HFFc6 (cell line): ENCODE measurements around the gene ADRB1. TPM values are rescaled to one million over a fixed set of nuclear protein-coding genes. Genes with fewer than 3 reads are reported as not detected.

Experiments
- DNase-seq: peaks from one replicate; pipeline ENCODE4 v3.0.0-alpha.2; 2018
- H3K27ac Mint-ChIP-seq: 2 replicates; pipeline ENCODE4 v1.8.0; 2020; ENCODE audit warnings: mild to moderate bottlenecking, mixed read lengths
- H3K27me3 Mint-ChIP-seq: 2 replicates; pipeline ENCODE4 v1.8.0; 2021; ENCODE audit warnings: mild to moderate bottlenecking, moderate library complexity, mixed read lengths; ENCODE audit not compliant: insufficient read depth
- H3K36me3 Mint-ChIP-seq: 2 replicates; pipeline ENCODE4 v1.8.0; 2021; ENCODE audit warnings: low read depth, mixed read lengths
- H3K4me1 Mint-ChIP-seq: 2 replicates; pipeline ENCODE4 v1.8.0; 2020; ENCODE audit warnings: low read depth, mixed read lengths
- H3K4me3 Mint-ChIP-seq: 2 replicates; pipeline ENCODE4 v1.8.0; 2020; ENCODE audit warnings: mild to moderate bottlenecking, moderate library complexity, mixed read lengths
- H3K9me3 Mint-ChIP-seq: 2 replicates; pipeline ENCODE4 v1.8.0; 2020; ENCODE audit warnings: mild to moderate bottlenecking, mixed read lengths
- total RNA-seq, 6 experiments: library from RNA; stranded (reverse); fragmentation: NEBNext Ultra II Directional; extraction: Animal tissue kit (Norgen Biotek cat#: 25700); gene quantifications; 2 replicates in 1 of 6; 3 replicates in 5 of 6; pipeline ENCODE4 v1.2.3, GENCODE V29; 2021
- TF ChIP-seq, protein P1 (sequence below): fragments of 200-600 bp; sonication (generic); IDR thresholded peaks from 2 replicates; pipeline ENCODE4 v1.5.0; 2021; ENCODE audit warnings: antibody characterized with exemption, mild to moderate bottlenecking

Gene ADRB1
- total RNA-seq, 6 experiments from 2014 or later = 0.07 TPM; not detected in 5

DNA sequence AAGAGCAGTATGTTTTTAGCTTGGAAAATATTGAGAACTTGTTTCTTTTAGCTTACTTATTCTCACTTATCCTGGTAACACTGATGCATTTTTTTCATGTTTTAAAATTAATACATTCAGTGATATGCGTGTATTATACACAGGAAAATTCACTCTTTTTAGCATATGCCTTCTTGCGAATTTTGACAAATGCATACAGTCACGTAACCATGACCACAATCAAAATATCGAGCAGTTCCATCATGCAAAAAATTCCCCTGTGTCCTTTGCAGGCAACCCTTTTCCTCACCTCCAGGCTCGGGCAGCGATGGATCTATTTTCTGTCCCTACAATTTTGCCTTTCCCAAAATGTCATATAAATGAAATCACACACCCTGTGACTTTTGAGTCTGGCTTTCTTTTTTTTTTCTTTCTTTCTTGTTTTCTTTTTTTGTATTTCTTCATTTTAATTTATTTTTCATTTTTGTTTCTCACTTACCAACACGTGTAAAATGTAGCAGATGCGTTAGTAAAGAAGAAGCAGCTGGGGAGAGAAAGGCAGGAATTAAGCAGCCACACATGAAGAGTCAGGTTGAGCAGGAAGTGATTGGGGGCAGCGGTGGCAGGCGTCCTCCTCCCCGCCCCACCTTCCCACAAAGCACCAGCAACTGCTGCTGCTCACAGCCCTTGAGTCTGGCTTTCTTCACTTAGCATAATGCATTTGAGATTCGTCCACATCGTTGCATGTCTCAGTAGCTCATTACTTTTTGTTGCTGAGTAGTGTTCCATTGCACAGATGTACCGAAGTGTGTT lies 29.9 kb downstream of the ADRB1 start:
- DNase-seq = no peak
- peaks cover 18% of the 10 kb centered on the region for H3K27me3 Mint-ChIP-seq
- no peak overlapping the region for H3K27ac Mint-ChIP-seq
- no peaks in the 10 kb centered on the region for H3K9me3 Mint-ChIP-seq
- TF ChIP-seq, protein P1, sequence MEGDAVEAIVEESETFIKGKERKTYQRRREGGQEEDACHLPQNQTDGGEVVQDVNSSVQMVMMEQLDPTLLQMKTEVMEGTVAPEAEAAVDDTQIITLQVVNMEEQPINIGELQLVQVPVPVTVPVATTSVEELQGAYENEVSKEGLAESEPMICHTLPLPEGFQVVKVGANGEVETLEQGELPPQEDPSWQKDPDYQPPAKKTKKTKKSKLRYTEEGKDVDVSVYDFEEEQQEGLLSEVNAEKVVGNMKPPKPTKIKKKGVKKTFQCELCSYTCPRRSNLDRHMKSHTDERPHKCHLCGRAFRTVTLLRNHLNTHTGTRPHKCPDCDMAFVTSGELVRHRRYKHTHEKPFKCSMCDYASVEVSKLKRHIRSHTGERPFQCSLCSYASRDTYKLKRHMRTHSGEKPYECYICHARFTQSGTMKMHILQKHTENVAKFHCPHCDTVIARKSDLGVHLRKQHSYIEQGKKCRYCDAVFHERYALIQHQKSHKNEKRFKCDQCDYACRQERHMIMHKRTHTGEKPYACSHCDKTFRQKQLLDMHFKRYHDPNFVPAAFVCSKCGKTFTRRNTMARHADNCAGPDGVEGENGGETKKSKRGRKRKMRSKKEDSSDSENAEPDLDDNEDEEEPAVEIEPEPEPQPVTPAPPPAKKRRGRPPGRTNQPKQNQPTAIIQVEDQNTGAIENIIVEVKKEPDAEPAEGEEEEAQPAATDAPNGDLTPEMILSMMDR = no peak
- peaks cover 1% of the 10 kb centered on the region for H3K4me1 Mint-ChIP-seq
- H3K36me3 Mint-ChIP-seq = no peaks in the 10 kb centered on the region
- no peak overlapping the region for H3K4me3 Mint-ChIP-seq

DNA sequence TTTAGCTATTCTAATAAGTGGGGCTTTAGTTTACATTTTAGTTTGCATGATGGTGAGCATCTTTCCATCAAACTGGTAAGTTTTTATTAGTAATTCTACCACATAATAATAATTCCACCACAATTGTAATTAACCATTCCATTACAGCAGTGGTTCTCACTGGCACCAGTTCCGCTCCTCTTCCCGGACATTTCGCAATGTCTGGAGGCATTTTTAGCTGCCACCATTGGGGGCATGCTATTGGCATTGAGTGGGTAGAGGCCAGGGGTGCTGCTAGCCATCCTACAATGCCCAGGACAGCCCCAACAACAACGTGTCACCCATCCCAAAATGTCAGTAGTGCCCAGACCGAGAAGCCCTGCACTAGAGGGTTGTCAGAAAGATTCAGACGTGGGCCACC lies 31.4 kb downstream of the ADRB1 start:
- Mint-ChIP-seq H3K27ac (no peak overlapping the region), H3K36me3 (no peaks in the 10 kb centered on the region), H3K4me3 (no peak overlapping the region), H3K4me1 (no peaks in the 10 kb centered on the region; the same call in 1 of the 2 replicates), H3K27me3 (peaks cover 20% of the 10 kb centered on the region), H3K9me3 (no peaks in the 10 kb centered on the region)
- TF ChIP-seq, protein P1 = no peak
- no peak for DNase-seq

- Mint-ChIP-seq H3K27ac (no peak overlapping the region), H3K36me3 (no peaks in the 10 kb centered on the region), H3K9me3 (no peaks in the 10 kb centered on the region), H3K27me3 (peaks cover 16% of the 10 kb centered on the region), H3K4me3 (no peak overlapping the region), H3K4me1 (no peaks in the 10 kb centered on the region; the same call in 1 of the 2 replicates)
- no peak for DNase-seq
- TF ChIP-seq, protein P1 = no peak
Observed at GRCh38 chr10:114077347-114077746, 33.7 kb downstream of the ADRB1 start.

- no peak for DNase-seq
- Mint-ChIP-seq H3K4me3 (no peak overlapping the region), H3K9me3 (no peaks in the 10 kb centered on the region), H3K27ac (no peak overlapping the region), H3K27me3 (peaks cover 16% of the 10 kb centered on the region), H3K36me3 (no peaks in the 10 kb centered on the region), H3K4me1 (no peaks in the 10 kb centered on the region; the same call in 1 of the 2 replicates)
- TF ChIP-seq, protein P1 = peak; percentile 26; the same call in 1 of the 2 replicates
Observed at GRCh38 chr10:114077815-114078219, 34.2 kb downstream of the ADRB1 start.

DNA sequence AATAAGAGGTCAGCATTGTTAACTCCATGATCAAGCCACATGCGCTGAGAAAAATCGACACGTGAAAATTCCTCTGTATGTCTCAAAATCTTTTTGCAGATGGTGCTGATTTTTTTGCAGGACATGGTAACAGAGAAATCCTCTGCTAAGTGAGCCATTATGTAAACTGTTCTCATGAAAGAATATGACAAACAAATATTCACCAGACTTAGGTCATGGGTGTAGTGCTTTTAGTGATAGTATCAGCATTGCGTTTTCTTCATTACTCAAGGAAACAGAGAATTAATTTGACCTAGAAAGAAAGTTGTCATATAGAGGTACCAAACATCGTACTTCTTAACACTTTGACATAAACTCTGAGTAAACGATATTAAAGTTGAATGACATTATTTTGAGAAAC lies 34.7 kb downstream of the ADRB1 start:
- no peak overlapping the region for H3K4me3 Mint-ChIP-seq
- H3K27me3 Mint-ChIP-seq = peaks cover 17% of the 10 kb centered on the region
- H3K36me3 Mint-ChIP-seq = no peaks in the 10 kb centered on the region
- DNase-seq = no peak
- TF ChIP-seq, protein P1 = no peak
- H3K27ac Mint-ChIP-seq = no peak overlapping the region
- H3K4me1 Mint-ChIP-seq = no peaks in the 10 kb centered on the region; the same call in 1 of the 2 replicates
- no peaks in the 10 kb centered on the region for H3K9me3 Mint-ChIP-seq
